SK-N-SH treated with all-trans-retinoic acid at 6 μM for 48 hours (cell line): ENCODE measurements around the gene NUP214.

Experiments used
- CSDC2 ChIP-seq: fragments of 250-450 bp; sonication (Bioruptor Pico); IDR thresholded peaks from 2 replicates; pipeline ENCODE4 v1.5.0; 2020; ENCODE audit warnings: mild to moderate bottlenecking, moderate library complexity
- PPARA ChIP-seq: fragments of 250-450 bp; sonication (Bioruptor Pico); IDR thresholded peaks from 2 replicates; pipeline ENCODE4 v1.5.0; 2020; ENCODE audit warnings: mild to moderate bottlenecking, borderline replicate concordance
- ZFP3 ChIP-seq: fragments of 250-450 bp; sonication (Bioruptor Pico); IDR thresholded peaks from 2 replicates; pipeline ENCODE4 v1.5.0; 2020; ENCODE audit warnings: mild to moderate bottlenecking, moderate library complexity

GRCh38 chr9:131120620-131121228, 4.7 kb upstream of the NUP214 start:
- TF ChIP-seq PPARA (no peak), CSDC2 (CRISPR knock-in tag) (no peak), ZFP3 (CRISPR knock-in tag) (no peak)
